ENCODE data around the gene C1orf198.

Gene C1orf198

DNA sequence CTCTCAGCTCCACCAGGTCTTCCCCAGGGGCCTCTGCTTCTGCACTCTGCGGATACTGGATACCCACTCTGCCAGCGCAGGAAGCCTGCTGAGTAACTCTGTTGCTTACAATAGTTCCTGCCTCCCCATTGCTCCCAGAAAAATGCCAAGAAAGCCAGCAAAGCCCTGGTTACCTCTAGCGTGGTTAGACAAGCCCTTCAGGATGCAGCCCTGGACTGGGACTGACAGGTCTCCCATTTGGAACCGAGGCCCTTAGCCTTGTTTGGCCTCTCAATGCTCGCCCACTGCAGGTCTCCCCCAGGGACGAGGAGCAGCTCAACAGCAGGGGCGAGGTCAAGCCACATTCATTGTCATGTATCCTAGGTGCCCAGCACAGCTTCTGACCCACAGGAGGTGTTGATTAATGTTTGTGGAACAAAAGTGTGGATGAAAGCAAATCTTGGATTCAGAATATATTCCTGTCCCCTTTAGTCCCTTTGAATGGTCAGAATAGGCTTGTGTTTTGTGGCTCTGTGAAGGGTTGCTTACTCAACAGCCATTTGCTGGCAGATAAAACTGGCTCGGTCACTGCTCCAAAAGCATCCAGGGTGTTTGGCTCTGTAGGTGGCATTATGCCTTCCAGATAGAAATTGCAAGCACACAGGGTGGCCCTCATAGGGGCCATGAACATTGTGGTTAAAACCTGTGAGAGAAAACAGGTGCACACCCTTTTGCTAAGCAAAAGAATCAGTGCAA is 58.9 kb downstream of the C1orf198 start:
- DNase-seq (ENCODE audit: low read depth, low spot score), result no peak

DNA sequence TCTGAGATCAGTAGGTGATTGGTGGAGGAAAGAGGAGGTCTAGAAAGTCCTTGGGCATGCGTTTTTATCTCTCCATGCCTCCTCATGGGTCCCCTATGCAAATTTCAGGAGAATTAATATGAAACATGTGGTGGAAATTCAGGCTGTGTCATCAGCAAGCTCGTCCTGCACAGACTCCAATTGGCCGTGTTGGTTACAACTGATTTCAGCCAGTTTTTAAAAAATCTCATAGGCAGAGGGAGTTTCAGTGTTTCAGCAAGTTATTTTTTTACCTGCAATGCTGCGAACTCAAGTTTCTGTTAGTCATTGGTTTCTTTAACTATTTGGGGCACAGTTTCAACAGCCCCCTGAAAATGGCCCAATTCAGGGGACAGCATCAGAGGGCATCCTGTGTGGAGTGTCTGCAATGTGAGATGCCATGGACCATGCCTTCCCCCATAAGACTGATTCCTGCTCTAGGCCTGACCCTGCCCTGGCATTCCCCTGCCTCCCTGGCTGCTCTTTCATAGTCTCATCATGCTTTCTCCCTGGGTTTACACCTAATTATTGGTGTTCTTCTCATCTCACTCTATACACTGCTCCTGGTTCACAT is 59.9 kb downstream of the C1orf198 start:
- DNase-seq (ENCODE audit: low read depth, low spot score), result no peak

DNA sequence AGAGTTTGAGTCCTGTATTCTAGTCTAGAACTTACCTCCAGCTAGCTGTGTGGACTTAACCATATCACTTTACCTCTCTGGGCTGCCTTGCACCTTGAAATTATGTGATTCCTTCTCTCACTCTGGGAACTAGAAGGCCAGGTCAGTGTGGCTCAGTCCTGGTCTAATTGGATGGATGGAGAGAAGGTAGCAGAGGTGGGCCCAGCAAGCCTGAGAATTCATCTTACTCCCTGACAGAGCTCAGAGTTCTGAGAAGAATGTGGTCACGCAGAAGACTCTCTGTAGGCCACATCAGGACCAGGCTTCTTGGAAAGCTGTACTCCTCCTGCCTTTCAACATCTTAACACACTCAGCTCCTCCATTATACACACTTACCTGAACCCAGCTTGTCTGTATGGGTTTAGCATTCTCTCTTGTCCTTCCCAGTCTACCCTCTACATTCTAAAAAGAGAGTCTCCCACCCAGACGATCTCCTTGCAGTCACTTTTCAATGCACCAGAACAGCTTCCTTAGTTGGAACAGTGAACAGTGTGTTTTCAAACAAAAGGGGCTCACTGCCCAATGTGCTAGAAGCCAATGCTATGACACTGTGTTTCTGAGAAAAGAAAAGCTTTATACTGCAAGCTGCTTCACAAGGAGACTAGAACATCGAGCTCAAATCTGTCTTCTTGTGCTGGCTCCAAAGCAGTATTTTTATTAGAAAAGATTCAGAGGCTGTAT is 60.6 kb downstream of the C1orf198 start:
- no peak for DNase-seq (ENCODE audit: low read depth, low spot score)

DNA sequence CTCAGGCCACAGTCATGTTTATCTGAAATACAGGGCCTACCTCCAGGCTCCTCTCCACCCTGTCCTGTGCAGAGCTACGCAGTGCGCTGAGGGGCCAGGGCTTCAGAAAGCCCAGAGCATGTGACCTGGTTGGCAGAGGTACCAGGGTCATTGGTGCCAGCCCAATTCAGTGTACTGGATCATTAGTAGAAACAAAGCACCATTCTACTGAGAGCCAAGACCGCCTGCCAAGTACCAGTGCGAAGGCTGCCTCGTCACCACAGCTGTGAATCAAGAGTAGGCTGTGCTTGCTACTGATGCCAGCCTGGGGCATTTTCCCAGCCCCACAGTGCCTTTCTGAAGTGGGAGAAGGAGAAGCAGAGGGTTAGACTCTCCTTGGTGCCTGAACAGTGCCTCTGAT is 61.3 kb downstream of the C1orf198 start:
- no peak for DNase-seq (ENCODE audit: low read depth, low spot score)

DNA sequence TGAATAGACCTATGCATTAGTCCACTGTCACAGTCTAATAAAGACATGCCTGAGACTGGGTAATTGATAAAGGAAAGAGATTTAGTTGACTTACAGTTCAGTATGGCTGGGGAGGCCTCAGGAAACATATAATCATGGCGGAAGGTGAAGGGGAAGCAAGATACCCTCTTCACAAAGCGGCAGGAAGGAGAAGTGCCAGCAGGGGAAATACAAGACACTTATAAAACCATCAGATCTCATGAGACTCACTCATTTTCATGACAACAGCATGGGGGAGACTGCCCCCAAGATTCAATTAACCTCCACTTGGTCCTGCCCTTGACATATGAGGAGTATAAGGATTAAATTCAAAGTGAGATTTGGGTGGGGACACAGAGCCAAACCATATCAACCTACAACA is 61.8 kb downstream of the C1orf198 start:
- DNase-seq (ENCODE audit: low read depth, low spot score), result no peak

DNA sequence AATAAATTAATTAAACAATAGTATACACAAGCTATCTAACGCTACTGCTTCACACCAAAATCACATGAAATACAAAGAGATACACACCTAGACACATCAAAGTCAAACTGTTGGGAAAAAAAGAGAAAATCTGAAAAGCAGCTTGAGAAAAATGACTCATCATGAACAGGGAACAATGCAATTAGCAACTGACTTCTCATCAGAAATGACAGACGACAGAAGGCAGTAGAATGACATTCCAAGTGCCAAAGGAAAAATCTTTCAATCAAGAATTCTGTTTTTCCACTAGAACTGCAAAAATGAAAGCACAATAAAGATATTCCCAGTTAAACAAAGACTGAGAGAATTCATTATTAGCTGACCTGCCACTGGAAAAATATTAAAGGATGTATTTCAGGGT is 63.9 kb downstream of the C1orf198 start:
- no peak for DNase-seq (ENCODE audit: low read depth, low spot score)

DNA sequence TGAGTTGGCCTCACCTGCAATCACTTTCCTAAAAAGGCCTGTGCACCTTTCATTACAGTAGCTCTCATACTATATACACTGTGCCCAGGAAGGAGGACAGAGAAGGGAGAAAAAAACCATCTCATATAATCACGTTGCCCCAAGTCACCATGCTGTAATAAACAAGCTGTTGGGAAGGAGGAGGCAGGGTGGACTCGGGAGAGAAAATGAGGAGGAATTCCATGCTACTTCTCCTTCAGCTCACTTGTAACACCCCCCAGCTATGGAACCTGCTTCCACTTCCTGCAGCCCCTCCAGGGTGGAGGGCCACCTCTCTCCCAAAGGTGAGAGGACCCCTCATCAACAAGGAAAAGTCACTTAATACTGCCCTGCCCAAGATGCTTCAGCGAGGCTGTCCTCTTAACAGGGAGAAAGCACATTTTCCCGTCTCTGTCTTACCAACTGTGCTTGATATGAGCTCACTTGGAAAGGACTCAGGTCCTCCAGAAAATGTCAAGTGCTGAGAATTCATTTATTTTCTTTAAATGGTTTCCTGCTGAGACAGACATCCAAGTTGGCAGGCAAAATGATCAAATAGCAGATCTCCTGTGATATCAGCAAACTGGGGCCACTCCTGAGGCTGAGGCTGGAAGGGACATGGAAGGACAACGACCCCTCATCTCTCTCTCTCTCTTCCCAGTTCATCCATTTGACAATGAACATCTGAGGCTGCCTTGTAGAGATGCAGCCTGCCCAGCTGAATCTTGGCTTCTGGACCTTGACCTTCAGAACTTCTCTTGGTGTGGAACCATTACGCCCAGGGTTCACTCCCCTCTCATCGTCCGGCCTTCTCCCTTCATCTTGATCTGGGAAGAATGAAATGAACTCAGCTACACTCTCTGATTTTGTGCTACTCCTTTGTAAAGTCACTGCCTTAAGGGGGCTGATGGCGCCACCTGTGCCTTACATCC is 67.2 kb downstream of the C1orf198 start:
- no peak for DNase-seq (ENCODE audit: low read depth, low spot score)

DNA sequence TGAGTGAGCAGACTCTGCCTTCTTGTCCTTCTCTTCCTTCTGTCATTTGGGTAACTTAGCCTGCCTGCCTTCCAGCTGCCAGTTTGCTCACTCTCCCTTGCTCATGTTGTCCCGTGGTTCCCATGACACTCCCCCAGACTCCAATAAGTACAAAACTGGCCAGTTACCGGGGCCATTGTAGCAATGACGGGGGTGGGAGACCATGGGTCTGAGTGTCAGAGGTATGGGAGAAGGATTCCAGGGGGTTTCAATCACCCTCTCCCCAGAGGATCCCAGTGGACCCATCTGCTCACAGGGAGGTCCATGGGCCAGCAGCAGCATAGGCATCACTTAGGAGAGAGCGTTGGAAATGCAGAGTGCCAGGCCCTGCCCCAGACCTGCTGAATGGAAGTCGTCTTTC is 69.8 kb downstream of the C1orf198 start:
- DNase-seq (ENCODE audit: low read depth, low spot score), result no peak

DNA sequence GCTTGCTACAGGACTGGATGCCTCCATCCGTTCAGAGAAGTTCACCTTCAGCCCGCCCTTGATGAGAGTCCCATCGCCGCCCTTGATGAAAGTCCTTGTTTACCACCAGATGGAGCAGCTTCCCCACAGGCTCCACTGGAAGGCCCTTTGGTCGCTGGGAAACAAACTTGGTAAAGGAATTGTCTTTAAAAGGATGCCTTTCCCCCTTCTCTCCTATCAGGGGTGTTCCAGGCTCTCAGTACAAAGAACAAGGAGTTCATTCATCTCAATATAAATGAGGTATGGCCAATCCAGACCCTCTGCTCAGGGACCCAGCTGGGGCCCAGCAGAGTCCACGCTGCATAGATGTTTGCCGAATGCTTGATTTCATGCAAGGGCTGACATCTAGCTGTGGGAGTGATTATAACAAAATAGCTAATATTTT is 70.4 kb downstream of the C1orf198 start:
- no peak for DNase-seq (ENCODE audit: low read depth, low spot score)

DNA sequence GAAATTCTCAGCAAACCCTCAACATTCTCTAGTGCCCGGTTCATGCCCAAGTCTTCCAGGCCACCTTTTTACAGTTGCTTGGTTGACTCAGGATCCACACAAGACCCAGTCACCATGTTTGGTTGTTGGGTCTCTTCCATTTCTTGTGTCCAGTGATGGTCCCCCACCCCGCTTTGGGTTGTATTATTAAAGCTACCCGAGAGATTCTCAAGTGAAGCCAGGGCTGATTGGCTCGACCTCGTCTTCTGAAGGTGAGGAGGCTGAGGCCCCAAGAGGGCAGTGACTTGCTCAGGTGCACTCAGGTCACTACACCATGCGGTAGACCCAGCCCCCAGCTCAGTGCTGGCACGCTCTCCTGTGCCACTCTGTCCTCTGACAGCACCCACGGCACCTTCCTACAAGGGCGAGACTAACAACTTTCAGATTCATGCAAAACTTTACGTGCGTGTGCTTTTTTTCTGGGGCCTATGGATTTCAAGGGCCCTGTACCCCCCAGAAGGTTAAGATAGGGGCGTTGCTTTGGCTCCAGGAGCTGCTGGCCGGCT is 70.9 kb downstream of the C1orf198 start:
- no peak for DNase-seq (ENCODE audit: low read depth, low spot score)

DNA sequence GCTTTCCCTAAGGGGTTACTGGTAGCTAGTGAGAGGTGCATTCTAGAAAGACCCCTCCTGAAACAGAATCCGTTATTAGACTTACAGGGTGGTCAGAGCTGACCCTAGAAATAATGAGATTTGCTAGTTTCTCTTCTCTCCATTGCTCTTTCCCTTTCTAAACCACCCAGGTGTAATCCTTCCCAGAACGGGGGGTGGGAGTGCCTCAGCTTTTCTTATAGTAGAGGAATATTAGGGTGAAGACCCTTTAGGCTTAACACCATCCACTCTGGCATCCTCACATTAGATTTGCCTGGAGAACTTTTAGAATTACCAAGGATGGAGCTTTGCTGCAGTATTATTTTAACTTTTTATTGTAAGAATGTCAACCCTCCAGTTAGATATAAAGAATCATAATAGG is 71.7 kb downstream of the C1orf198 start:
- no peak for DNase-seq (ENCODE audit: low read depth, low spot score)

DNA sequence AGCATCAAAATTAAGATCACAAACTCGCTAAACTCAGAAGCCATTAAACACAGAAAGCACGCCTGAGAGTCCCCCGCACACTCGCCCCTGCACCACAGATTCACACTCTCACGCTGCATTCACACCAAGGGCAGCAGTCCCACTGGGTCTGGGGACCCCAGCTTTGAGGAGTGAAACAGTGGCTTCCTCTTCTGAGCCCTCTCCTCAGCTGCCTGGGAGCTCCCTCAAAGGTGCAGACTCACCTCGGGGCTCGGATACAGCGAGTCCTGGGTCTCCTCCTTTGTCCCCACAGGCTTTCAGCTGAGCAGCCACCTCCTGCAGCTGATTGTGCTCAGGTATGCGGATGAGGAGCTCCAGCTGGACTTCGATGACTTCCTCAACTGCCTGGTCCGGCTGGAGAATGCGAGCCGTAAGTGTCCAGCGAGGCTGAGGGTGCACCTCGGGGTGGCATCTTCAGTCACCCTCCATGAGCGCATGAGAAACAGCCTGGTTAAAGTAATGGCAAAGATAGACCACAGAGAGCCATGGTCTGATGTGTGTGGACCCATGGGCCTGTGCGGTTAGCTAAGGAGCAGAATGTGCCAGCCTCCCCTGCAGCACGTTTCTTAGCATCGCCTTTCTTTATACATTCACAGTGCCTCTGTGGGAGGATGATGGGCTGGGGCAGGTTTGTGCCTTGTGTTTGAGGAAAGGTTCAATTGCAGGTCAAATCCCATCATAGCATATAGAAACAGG is 73.3 kb downstream of the C1orf198 start:
- no peak for DNase-seq (ENCODE audit: low read depth, low spot score)

DNA sequence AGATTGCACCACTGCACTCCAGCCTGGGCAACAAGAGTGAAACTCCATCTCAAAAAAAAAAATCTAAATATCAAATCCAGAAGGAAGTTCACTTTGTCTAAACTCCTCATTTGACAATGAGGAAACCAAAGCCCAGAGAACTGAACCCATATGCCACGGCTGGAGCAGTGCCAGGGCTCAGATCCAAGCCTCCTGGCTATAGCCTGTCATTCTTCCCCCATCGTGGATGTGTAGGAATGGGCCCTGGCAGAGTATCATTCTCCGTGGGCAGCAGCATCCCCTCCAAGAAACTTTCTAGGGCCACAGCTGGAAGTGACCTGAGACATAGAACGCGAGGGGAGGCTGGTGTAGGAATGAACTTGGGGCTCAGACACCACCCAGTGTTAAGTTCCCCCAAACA is 73.9 kb downstream of the C1orf198 start:
- no peak for DNase-seq (ENCODE audit: low read depth, low spot score)

DNA sequence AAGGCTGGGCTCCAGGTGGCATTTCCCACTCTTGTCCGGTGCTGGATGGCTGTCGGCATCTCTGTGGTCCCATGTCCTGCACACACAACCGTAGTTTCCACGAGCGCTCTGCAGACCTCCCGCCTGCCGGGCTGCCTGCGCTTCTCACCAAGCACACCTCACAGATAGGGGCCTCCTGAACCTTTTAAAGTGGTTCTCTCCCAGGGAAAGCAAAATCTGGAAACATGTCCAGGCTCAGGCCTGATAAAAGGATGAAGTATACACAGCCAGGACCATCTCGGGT is 74.9 kb downstream of the C1orf198 start:
- no peak for DNase-seq (ENCODE audit: low read depth, low spot score)

DNA sequence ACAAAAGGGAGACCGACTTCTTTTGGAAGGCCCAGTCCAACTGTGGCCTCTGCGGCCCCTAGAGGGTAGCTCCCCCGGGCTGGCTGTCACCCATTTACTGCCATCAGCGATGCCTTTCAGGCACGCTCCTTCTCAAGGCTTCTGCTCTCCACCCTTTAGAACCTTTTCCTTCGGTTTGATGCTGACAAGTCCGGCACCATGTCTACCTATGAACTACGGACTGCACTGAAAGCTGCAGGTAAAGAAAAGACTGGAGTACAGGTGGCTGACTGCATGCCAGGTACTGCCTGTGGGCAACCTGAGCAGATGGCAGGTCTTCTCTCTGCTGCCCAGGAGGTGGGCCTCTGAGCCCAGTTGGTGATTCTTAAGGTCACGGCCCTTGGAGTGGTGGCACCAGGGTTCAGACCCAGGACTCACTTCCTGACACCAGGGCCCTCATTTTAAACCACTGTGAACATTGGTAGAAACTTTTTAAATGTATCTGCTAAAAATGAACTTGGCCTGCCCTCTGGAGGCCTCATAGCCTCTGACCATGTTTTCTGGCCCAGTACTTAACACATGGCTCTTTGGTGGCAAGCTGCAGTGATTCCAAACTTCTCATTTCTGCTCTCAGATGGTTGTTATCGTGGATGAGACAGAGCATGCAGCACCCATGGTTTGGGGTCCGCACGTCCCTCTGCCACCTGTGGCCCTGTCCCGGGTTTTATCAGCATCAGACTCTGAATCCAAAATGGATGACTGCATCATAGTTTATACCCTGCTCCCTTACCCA is 75.4 kb downstream of the C1orf198 start:
- no peak for DNase-seq (ENCODE audit: low read depth, low spot score)

DNA sequence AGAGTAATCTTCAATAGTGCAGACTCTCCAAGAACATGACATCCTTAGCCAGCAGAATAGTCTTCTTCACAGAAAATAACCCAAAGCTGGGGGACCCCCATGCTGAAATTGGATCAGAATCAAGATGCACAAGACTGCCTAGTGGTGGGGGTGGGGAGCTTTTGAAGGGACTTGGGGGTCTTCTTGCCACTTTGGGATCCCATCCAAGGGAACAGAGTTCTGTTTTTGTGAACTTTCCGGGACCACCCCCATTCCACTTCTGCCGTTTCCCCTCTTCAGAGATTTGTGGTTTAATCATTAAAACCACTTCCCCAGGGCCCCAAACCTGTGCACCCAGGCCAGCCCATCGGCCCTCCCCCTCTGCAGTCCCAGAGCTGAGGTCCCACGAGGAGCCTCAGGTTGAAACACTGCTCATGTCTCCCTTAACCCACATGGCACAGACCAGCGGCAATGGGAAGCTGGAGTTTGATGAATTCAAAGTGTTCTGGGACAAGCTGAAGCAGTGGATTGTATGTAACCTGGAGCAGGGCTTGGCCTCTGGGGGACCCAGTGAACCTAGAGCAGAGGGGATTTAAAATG is 76.2 kb downstream of the C1orf198 start:
- no peak for DNase-seq (ENCODE audit: low read depth, low spot score)

DNA sequence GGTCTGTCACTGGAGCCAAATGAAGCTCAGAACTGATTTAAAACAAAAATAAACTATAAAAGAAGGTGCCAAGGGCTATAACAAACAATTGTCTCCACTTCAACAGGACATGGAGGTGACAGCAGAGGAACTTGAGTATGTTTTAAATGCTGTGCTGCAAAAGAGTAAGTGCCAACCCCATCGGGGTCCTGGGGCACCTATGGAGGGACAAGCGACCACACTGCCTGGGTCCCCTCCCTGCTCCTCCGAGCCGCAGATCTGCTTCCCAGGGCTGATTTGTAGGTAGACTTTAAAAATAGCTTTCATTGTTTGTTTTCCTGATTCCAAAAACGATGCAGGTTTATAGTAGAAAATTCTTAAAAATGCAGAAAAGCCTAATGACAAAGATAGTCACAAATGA is 78.3 kb downstream of the C1orf198 start:
- DNase-seq (ENCODE audit: low read depth, low spot score), result no peak

DNA sequence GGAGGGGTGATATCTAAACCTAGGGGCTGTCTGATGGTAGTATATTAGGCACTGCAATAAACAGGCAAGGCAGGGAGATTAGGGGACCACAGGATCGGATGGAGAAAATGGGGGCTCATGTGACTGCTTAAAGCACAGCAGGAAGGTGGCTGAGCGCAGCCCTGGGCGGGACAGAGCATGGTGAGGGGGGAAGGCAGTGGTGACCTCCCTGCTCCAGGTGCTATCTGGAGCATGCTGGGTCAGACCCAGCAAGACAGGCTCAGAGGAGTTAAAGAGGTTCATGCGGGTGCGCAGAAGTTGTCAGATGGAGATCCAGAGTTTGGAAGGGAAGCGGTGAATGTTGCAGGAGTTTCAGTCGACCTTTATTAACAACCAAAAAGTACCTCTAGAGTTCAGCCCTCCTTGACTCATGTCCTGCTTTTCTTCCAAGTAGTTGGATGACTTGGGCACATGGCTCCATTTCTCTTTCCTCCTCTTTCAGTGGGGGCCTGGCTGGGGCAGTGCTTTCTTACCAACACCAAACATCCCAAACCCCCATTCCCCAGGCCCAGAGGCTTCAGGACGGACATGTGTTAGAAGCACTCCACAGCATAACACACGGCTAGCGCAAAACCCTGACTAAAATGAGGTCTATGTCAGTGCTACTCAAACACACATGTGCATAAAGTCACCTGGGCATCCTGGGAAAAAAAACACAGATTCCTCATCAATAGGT is 79.6 kb downstream of the C1orf198 start:
- no peak for DNase-seq (ENCODE audit: low read depth, low spot score)

DNA sequence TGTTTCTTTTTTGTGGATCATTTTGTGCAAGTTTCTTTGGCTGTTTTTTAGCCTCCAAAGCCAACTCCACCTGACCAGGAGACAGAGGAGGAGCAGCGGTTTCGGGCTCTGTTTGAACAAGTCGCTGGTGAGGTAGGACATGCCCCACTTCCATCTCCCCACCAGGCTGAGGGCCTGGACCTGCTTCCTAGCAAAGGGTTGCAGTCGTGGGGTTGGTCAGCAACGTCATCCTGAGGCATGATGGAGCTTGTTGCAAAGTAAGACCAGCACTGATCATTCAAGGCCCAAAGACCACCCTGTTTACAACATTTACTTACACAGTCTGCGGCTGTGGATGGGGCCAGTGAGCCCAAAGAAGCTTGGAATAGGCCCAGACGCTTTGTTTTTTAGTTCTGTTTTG is 80.8 kb downstream of the C1orf198 start:
- no peak for DNase-seq (ENCODE audit: low read depth, low spot score)
